NCI-H1048 (cell line): ENCODE measurements around the gene ITPR3.

ENCODE experiments used
- DNase-seq: peaks from one replicate; lab custom pipeline; 2025; lab: John Stamatoyannopoulos, UW

The ITPR3 gene

GRCh38 chr6:33670086-33670660 is 49.1 kb downstream of the ITPR3 start:
- no peak for DNase-seq

GRCh38 chr6:33670971-33671743 is 50.0 kb downstream of the ITPR3 start:
- no peak for DNase-seq

GRCh38 chr6:33671744-33672072 is 50.6 kb downstream of the ITPR3 start:
- DNase-seq, result no peak

- DNase-seq, result no peak
Measured at GRCh38 chr6:33672808-33673207, 51.7 kb downstream of the ITPR3 start.

- DNase-seq, result no peak
Measured at GRCh38 chr6:33673851-33674250, 52.7 kb downstream of the ITPR3 start.

- DNase-seq, result no peak
Measured at GRCh38 chr6:33675968-33676367, 54.8 kb downstream of the ITPR3 start.

GRCh38 chr6:33676416-33677142 is 55.5 kb downstream of the ITPR3 start:
- no peak for DNase-seq

- no peak for DNase-seq
Measured at GRCh38 chr6:33677143-33677660, 56.1 kb downstream of the ITPR3 start.

- DNase-seq, result no peak
Measured at GRCh38 chr6:33677689-33678088, 56.6 kb downstream of the ITPR3 start.

- DNase-seq, result no peak
Measured at GRCh38 chr6:33678233-33678931, 57.3 kb downstream of the ITPR3 start.

GRCh38 chr6:33678932-33679490 is 57.9 kb downstream of the ITPR3 start:
- no peak for DNase-seq

GRCh38 chr6:33679761-33680160 is 58.6 kb downstream of the ITPR3 start:
- no peak for DNase-seq

- DNase-seq, result no peak
Measured at GRCh38 chr6:33682341-33682740, 61.2 kb downstream of the ITPR3 start.

GRCh38 chr6:33683051-33683571 is 62.0 kb downstream of the ITPR3 start:
- DNase-seq, result no peak

GRCh38 chr6:33683576-33684427 is 62.7 kb downstream of the ITPR3 start:
- DNase-seq, result no peak

GRCh38 chr6:33684428-33684896 is 63.3 kb downstream of the ITPR3 start:
- no peak for DNase-seq

- no peak for DNase-seq
Measured at GRCh38 chr6:33684983-33685382, 63.9 kb downstream of the ITPR3 start.

- no peak for DNase-seq
Measured at GRCh38 chr6:33685411-33686224, 64.5 kb downstream of the ITPR3 start.

- DNase-seq, result no peak
Measured at GRCh38 chr6:33686225-33686924, 65.3 kb downstream of the ITPR3 start.
